Measurements from ENCODE around the gene STUB1.
A peak's percentile ranks its signal among the peaks of the same experiment; 100 is the strongest.
"Not testable (repeated sequence)": the region's sequence is repeated elsewhere in the genome, so short reads cannot be mapped to it uniquely, and the experiment has no call there.

Gene STUB1

GRCh38 chr16:698911-699671, 18.9 kb downstream of the STUB1 start:
- DNase-seq = no peak

- DNase-seq = peak; percentile 85
These were observed 20.7 kb downstream of the STUB1 start for GRCh38 chr16:700684-701584.

GRCh38 chr16:702341-702740, 22.1 kb downstream of the STUB1 start:
- no peak for DNase-seq

GRCh38 chr16:703406-703805, 23.2 kb downstream of the STUB1 start:
- no peak for DNase-seq

GRCh38 chr16:704047-704446, 23.8 kb downstream of the STUB1 start:
- DNase-seq = no peak

- no peak for DNase-seq
These were observed 24.6 kb downstream of the STUB1 start for GRCh38 chr16:704552-705380.

- no peak for DNase-seq
These were observed 25.4 kb downstream of the STUB1 start, which contains the start of gene FBXL16 for GRCh38 chr16:705431-706188. TSS of gene FBXL16 (minus strand) at chr16:705801. CDS start at chr16:697405, 8,396 bp downstream.

GRCh38 chr16:706189-707061, 26.2 kb downstream of the STUB1 start:
- no peak for DNase-seq

- DNase-seq = no peak
These were observed 26.9 kb downstream of the STUB1 start for GRCh38 chr16:707062-707538.

- no peak for DNase-seq
These were observed 27.8 kb downstream of the STUB1 start for GRCh38 chr16:708019-708418.

- no peak for DNase-seq
These were observed 28.7 kb downstream of the STUB1 start for GRCh38 chr16:708959-709358.

- no peak for DNase-seq
These were observed 29.6 kb downstream of the STUB1 start for GRCh38 chr16:709566-710499.

- DNase-seq = no peak
These were observed 30.4 kb downstream of the STUB1 start for GRCh38 chr16:710500-711075.

GRCh38 chr16:711084-711483, 30.9 kb downstream of the STUB1 start:
- no peak for DNase-seq

GRCh38 chr16:711548-712320, 31.5 kb downstream of the STUB1 start:
- peak; percentile 94 for DNase-seq

- DNase-seq = not testable (repeated sequence)
These were observed 32.6 kb downstream of the STUB1 start for GRCh38 chr16:712740-713250.

GRCh38 chr16:714079-714478, 33.9 kb downstream of the STUB1 start:
- DNase-seq = no peak
